ENCODE data around the gene TAGAP. TPM values are rescaled to one million over a fixed set of nuclear protein-coding genes. Genes with fewer than 3 reads are reported as not detected.
"Not testable (repeated sequence)": the region's sequence is repeated elsewhere in the genome, so short reads cannot be mapped to it uniquely, and the experiment has no call there.

Gene TAGAP
- total and polyA plus RNA-seq, 4 donors: 3.1 to 7.7 (median 3.7) TPM

- Histone ChIP-seq H3K27me3 (ENCODE audit: control insufficient read depth, insufficient read depth, low read length) (no peaks in the 10 kb centered on the region), H3K27ac (ENCODE audit: low read depth, low read length) (no peak overlapping the region), H3K4me1 (ENCODE audit: control insufficient read depth, insufficient read depth, low read length) (no peaks in the 10 kb centered on the region), H3K9me3 (ENCODE audit: control insufficient read depth, insufficient read depth, low read length) (no peaks in the 10 kb centered on the region), H3K4me3 (ENCODE audit: low read depth, low read length) (no peak overlapping the region), H3K36me3 (ENCODE audit: control insufficient read depth, insufficient read depth, low read length) (no peaks in the 10 kb centered on the region)
- WGBS (ENCODE audit: insufficient coverage): 93% methylated on average over 4 of the region's 5 CpGs
- no peak for DNase-seq (ENCODE audit: low read depth in 4 of 6, low spot score in 6 of 6)
Measured at GRCh38 chr6:159005436-159005835, 39.4 kb downstream of the TAGAP start.

GRCh38 chr6:159004592-159004991 is 40.2 kb downstream of the TAGAP start:
- Histone ChIP-seq H3K36me3 (ENCODE audit: control insufficient read depth, insufficient read depth, low read length) (no peaks in the 10 kb centered on the region), H3K4me1 (ENCODE audit: control insufficient read depth, insufficient read depth, low read length) (peaks cover 5% of the 10 kb centered on the region), H3K27me3 (ENCODE audit: control insufficient read depth, insufficient read depth, low read length) (no peaks in the 10 kb centered on the region), H3K4me3 (ENCODE audit: low read depth, low read length) (no peak overlapping the region), H3K9me3 (ENCODE audit: control insufficient read depth, insufficient read depth, low read length) (no peaks in the 10 kb centered on the region), H3K27ac (ENCODE audit: low read depth, low read length) (no peak overlapping the region)
- DNase-seq (ENCODE audit: low read depth in 4 of 6, low spot score in 6 of 6): no peak
- WGBS (ENCODE audit: insufficient coverage): 64% methylated on average over 3 of the region's 3 CpGs

- no peak for DNase-seq (ENCODE audit: low read depth in 4 of 6, low spot score in 6 of 6)
- Histone ChIP-seq H3K27me3 (ENCODE audit: control insufficient read depth, insufficient read depth, low read length) (no peaks in the 10 kb centered on the region), H3K9me3 (ENCODE audit: control insufficient read depth, insufficient read depth, low read length) (no peaks in the 10 kb centered on the region), H3K27ac (ENCODE audit: low read depth, low read length) (no peak overlapping the region), H3K36me3 (ENCODE audit: control insufficient read depth, insufficient read depth, low read length) (no peaks in the 10 kb centered on the region), H3K4me3 (ENCODE audit: low read depth, low read length) (no peak overlapping the region), H3K4me1 (ENCODE audit: control insufficient read depth, insufficient read depth, low read length) (peaks cover 5% of the 10 kb centered on the region)
- WGBS (ENCODE audit: insufficient coverage): 92% methylated on average over 10 of the region's 12 CpGs
Measured at GRCh38 chr6:159002432-159003155, 42.2 kb downstream of the TAGAP start.

DNA sequence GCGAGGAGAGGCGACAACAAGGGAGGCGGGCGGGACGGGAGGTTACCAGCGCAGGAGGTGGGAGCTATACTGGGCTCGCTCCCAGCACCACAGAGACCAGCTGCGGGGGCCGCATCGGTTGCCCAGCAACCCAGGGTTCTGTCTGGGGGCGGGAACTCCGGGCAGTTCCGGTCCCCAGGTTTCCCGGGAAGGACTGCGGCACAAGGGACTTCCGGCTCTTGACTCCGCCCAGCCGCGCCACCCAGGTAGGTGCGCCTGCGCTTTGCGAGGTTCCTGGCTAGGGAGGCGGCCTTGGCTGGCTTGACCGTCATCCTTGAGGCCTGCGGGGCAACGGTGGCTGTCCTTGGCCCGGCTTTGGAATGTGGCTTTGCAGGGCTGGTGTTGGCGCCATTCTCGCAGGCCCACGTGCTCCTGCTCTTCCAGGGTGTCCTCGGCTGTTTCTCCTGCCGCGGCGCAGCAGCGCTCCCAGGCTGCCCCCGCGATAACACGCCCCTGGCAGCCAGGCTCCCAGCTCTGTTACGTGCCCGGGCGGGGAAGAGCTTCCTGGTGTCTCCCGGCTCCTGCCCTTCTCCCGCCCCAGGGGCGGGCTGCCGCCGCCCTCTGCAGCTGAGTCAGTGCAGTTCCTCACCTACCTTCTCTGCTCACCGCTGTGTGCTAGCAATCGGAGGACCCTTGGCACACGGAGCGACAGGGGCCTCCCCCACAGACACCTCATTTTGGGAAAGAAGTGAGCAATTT is 45.0 kb downstream of the TAGAP start, which contains the start of gene RSPH3:
Gene RSPH3, minus strand, starts transcription at position 537 of the 738 bp plus-strand sequence. CDS start 652 bp downstream, outside the sequence.
- peak within 1 kb of the TSS; percentile 90 for H3K27ac ChIP-seq (ENCODE audit: low read depth, low read length)
- peaks cover 5% of the 10 kb centered on the region for H3K4me1 ChIP-seq (ENCODE audit: control insufficient read depth, insufficient read depth, low read length)
- peak; percentile 85 to 99 (median 92) for DNase-seq (ENCODE audit: low read depth in 4 of 6, low spot score in 6 of 6)
- H3K27me3 ChIP-seq (ENCODE audit: control insufficient read depth, insufficient read depth, low read length): no peaks in the 10 kb centered on the region
- H3K4me3 ChIP-seq (ENCODE audit: low read depth, low read length): peak within 1 kb of the TSS; percentile 92
- H3K36me3 ChIP-seq (ENCODE audit: control insufficient read depth, insufficient read depth, low read length): no peaks in the 10 kb centered on the region
- 0% methylated on average over 46 of the region's 50 CpGs for WGBS (ENCODE audit: insufficient coverage)
- H3K9me3 ChIP-seq (ENCODE audit: control insufficient read depth, insufficient read depth, low read length): no peaks in the 10 kb centered on the region

DNA sequence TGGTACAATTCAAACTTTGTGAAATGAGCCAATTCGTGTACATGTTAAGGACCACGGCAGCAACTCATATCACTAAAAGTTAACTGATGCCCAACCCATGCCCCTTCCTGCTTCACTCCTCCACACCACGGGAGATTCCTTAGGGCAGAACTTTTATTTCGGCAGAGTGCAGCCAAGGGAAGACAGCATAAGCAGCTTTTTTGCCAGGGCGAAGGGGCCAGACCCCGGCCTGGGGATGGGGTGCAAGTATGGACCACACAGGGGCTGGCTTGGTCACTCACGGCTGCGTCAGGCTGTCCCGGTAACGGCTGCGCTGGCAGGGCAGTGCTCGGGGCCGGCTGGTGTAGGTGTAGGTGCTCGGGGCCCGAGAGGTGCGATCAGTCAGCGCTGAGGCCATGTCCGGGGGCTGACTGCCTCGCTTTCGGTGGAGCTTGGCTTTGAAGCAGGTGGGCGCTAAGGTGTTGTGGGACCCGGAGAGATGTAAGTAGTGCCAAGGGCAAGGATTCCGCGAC is 45.6 kb downstream of the TAGAP start:
- Histone ChIP-seq H3K27ac (ENCODE audit: low read depth, low read length) (peak overlapping the region; percentile 90), H3K27me3 (ENCODE audit: control insufficient read depth, insufficient read depth, low read length) (no peaks in the 10 kb centered on the region), H3K4me1 (ENCODE audit: control insufficient read depth, insufficient read depth, low read length) (peaks cover 5% of the 10 kb centered on the region), H3K36me3 (ENCODE audit: control insufficient read depth, insufficient read depth, low read length) (no peaks in the 10 kb centered on the region), H3K4me3 (ENCODE audit: low read depth, low read length) (peak overlapping the region; percentile 92), H3K9me3 (ENCODE audit: control insufficient read depth, insufficient read depth, low read length) (no peaks in the 10 kb centered on the region)
- under 1% methylated on average over 24 of the region's 24 CpGs for WGBS (ENCODE audit: insufficient coverage)
- DNase-seq (ENCODE audit: low read depth in 4 of 6, low spot score in 6 of 6): no peak

- Histone ChIP-seq H3K36me3 (ENCODE audit: control insufficient read depth, insufficient read depth, low read length) (no peaks in the 10 kb centered on the region), H3K27me3 (ENCODE audit: control insufficient read depth, insufficient read depth, low read length) (no peaks in the 10 kb centered on the region), H3K4me1 (ENCODE audit: control insufficient read depth, insufficient read depth, low read length) (peaks cover 5% of the 10 kb centered on the region), H3K9me3 (ENCODE audit: control insufficient read depth, insufficient read depth, low read length) (no peaks in the 10 kb centered on the region), H3K4me3 (ENCODE audit: low read depth, low read length) (no peak overlapping the region), H3K27ac (ENCODE audit: low read depth, low read length) (no peak overlapping the region)
- DNase-seq (ENCODE audit: low read depth in 4 of 6, low spot score in 6 of 6): no peak
- WGBS (ENCODE audit: insufficient coverage): 81% methylated on average over 2 of the region's 2 CpGs
Measured at GRCh38 chr6:158996856-158997255, 47.9 kb downstream of the TAGAP start.

DNA sequence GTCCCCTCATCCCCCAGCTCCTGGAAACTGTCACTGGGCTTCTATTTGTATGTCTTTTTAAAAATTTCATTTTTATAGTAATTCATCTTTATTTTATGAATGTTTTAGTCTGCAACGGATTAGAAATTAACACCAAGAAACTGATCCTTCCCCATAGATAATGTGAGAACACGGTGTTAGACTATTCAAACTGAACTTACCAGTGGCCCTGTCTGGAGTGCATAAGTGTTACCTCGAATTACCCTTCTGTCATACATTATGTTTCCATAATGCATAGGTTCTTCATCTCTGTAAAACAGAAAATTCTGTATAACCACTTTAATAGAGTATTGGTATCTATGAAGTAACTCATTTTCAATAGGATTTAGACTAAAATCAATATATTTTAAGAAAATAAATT is 51.2 kb downstream of the TAGAP start:
- no peaks in the 10 kb centered on the region for H3K4me1 ChIP-seq (ENCODE audit: control insufficient read depth, insufficient read depth, low read length)
- DNase-seq (ENCODE audit: low read depth in 4 of 6, low spot score in 6 of 6): no peak
- H3K4me3 ChIP-seq (ENCODE audit: low read depth, low read length): no peak overlapping the region
- WGBS (ENCODE audit: insufficient coverage): no CpG with 5 or more reads among the region's 3 CpGs
- H3K9me3 ChIP-seq (ENCODE audit: control insufficient read depth, insufficient read depth, low read length): peaks cover 3% of the 10 kb centered on the region
- no peaks in the 10 kb centered on the region for H3K27me3 ChIP-seq (ENCODE audit: control insufficient read depth, insufficient read depth, low read length)
- H3K36me3 ChIP-seq (ENCODE audit: control insufficient read depth, insufficient read depth, low read length): no peaks in the 10 kb centered on the region
- no peak overlapping the region for H3K27ac ChIP-seq (ENCODE audit: low read depth, low read length)

DNA sequence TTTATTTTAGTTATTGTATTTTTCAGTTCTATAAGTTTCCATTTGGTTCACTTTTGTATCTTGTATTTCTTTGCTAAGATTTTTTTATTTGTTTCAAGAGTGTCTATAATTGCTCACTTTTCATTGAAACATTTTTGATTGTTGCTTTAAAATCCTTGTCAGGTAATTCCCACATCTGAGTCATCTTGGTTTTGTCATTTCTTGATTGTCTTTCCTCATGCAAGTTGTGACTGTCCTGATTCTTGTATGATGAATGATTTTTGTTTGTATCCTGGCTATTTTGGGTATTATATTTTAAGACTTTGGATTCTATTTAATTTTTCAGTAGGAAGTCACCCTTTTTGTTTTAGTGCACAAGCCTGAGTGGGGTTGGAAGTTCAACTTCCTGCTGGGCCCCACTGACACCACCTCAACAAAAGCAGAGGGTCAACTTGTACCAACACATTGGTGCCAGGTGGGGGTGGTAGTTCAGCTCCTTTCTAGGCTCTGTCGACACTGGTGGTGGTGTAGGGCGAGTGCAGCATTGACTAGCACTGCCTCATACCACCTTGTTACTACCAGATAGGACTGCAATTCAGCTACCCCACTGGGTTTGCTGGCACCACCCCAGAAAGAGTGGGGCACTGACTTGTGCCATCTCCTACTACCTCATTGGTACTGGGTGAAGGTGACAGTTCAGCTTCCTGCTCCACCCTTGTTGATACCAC is 53.6 kb downstream of the TAGAP start:
- DNase-seq (ENCODE audit: low read depth in 4 of 6, low spot score in 6 of 6): no peak
- Histone ChIP-seq H3K4me3 (ENCODE audit: low read depth, low read length) (no peak overlapping the region), H3K9me3 (ENCODE audit: control insufficient read depth, insufficient read depth, low read length) (peaks cover 3% of the 10 kb centered on the region), H3K4me1 (ENCODE audit: control insufficient read depth, insufficient read depth, low read length) (no peaks in the 10 kb centered on the region), H3K27ac (ENCODE audit: low read depth, low read length) (no peak overlapping the region), H3K27me3 (ENCODE audit: control insufficient read depth, insufficient read depth, low read length) (no peaks in the 10 kb centered on the region), H3K36me3 (ENCODE audit: control insufficient read depth, insufficient read depth, low read length) (no peaks in the 10 kb centered on the region)
- WGBS (ENCODE audit: insufficient coverage): 100% methylated on average over 2 of the region's 2 CpGs

- WGBS (ENCODE audit: insufficient coverage): 100% methylated on average over 2 of the region's 2 CpGs
- not testable (repeated sequence) for H3K4me1 ChIP-seq (ENCODE audit: control insufficient read depth, insufficient read depth, low read length)
Measured at GRCh38 chr6:158989711-158990110, 55.1 kb downstream of the TAGAP start.

More at GRCh38 chr6:158989711-158990110, 55.1 kb downstream of the TAGAP start:
- not testable (repeated sequence) for H3K36me3 ChIP-seq (ENCODE audit: control insufficient read depth, insufficient read depth, low read length); H3K27ac ChIP-seq (ENCODE audit: low read depth, low read length); DNase-seq (ENCODE audit: low read depth in 4 of 6, low spot score in 6 of 6); H3K9me3 ChIP-seq (ENCODE audit: control insufficient read depth, insufficient read depth, low read length); H3K4me3 ChIP-seq (ENCODE audit: low read depth, low read length); H3K27me3 ChIP-seq (ENCODE audit: control insufficient read depth, insufficient read depth, low read length)

Data from spinal cord (tissue), 10 donors.